GM19463 (cell line): ENCODE data around the gene MDP1.
"Not testable (repeated sequence)": the region's sequence is repeated elsewhere in the genome, so short reads cannot be mapped to it uniquely, and the experiment has no call there.

Source experiments
- ATAC-seq: cut with Tn5 transposase; IDR thresholded peaks from one replicate; pipeline ENCODE4 v1.9.1; 2021; ENCODE audit warnings: mild to moderate bottlenecking, moderate library complexity; ENCODE audit not compliant: unreplicated experiment

Gene MDP1

DNA sequence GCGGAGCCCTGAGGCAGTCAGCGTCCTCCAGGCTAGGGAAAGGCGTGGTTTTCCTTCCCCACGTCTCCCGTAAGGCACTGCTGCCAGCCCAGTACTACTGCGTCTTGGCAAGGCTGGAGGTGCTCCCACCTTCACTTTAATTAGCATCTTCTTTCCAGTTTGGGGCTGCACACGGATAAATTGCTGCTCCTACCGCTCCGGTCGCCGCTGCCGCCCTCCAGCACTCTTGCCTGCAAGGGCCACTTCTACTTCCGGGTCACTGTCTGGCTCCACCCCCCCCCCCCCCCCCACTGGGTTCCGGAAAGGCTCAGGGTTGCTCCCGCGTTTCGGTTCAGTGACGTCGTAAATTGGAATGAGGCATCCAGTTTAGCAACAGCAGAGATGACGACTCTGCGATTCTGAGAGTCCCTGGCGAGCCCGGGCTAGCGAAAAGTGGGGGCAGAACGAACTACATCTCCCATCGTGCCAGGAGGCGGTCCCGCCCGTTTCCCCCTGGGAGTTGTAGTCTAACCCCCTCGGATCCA, 16.3 kb upstream of the MDP1 start, which contains the start of gene NEDD8:
Gene NEDD8 (minus strand): TSS at position 247 of the 524 bp plus-strand sequence. CDS start 100 bp downstream, at position 147.
- peak; percentile 82 for ATAC-seq

DNA sequence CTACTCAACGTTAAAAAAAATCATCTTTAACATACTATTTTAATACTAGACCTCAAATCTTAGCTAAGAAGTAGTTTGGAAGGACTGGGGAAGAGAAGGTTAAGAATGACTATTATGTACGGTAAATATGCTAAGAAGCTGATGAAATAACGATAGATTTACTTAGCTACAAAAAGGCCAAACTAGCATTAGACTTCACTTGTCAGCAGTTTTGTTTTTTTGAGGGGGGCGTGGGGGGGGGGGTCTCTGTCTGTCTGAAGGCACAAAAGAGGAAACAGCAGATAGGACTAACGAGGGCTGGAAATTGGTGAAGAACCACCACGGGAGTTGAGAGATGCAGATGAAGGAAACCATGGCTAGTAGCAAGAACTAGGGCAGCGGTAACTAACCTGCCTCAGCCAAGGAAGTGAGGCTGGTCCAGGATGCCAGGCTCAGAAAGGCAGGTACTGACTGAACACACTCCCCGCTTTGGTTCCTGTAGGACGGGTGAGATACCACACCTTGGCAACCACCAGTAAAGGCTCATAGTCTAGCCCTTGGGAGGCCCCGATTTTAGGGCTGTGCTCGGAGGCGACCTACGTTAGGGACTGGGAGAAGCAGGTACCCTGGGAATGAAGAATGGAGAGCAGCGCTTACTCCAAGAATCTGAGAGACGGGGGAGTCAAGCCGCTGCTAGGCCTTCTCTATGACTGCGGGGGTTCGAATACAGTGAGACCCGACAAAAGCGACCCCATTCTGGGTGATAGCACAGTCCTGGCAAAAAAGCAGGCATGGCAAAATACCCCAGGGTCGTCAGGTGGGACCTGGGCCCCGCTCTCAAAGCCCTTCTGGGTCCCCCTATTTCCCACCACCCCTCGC, 15.6 kb upstream of the MDP1 start:
- ATAC-seq: no peak

DNA sequence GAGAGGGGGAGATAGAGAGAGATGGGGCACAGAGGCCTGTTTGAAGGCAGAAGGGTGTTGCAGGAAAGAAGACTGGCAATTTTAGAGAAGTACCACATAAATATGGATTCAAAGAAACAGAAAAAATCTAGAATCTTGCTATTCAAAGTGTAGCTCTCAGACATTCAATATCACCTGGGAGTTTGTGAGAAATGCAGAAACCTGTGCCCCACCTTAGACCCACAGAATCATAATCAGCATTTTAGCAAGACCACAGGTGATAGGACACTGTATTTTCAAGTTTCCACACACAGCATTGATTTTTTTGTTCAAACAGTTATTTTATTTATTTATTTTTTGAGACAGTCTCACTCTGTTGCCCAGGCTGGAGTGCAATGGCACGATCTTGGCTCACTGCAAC, 13.0 kb upstream of the MDP1 start:
- ATAC-seq: no peak

DNA sequence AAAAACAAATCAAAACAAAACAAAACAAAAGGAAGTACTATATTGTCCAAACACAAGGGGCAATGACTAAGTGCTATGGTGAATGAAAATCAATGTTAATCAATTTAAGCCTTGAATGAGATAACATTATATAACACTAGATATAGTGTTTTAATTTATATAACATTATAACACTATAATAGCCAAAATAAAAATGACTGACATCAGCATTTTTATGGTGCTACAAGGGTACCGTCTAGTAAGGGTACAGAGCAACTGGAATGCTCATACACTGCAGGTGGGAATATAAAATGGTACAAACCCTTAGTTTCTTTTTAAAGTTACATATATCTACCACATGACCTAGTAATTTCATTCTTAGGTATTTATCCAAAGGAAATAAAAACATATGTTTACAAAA, 10.6 kb upstream of the MDP1 start:
- ATAC-seq: no peak

DNA sequence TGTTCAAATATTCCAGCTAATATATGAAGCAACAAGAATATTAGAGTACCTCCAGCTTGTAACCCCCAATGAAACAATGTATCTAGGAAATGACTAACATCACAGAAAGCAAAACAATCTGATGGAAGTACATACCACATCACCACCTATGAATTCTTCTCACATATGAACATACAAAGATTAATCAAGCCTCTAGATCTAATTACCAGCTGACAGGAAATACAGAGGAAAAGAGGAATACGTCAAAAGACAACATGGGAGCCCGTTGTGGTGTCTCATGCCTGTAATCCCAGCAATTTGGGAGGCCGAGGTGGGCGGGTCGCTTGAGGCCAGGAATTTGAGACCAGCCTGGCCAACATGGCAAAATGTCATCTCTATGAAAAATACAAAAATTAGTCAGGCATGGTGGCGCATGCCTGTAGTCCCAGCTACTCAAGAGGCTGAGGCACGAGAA, 8.8 kb upstream of the MDP1 start:
- no peak for ATAC-seq

DNA sequence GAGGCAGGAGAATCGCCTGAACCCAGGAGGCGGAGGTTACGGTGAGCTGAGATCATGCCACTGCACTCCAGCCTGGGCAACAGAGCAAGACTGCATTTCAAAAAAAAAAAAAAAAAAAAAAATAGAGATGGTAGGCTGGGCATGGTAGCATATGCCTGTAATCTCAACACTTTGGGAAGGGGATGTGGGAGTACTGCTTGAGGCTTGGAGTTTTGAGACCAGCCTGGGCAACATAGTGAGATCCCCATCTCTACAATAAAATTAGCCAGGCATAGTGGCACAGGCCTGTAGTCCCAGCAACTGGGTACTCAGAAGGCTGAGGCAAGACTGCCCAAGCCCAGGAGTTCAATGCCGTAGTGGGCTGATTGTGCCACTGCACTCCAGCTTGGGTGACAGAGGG, 7.1 kb upstream of the MDP1 start:
- not testable (repeated sequence) for ATAC-seq

DNA sequence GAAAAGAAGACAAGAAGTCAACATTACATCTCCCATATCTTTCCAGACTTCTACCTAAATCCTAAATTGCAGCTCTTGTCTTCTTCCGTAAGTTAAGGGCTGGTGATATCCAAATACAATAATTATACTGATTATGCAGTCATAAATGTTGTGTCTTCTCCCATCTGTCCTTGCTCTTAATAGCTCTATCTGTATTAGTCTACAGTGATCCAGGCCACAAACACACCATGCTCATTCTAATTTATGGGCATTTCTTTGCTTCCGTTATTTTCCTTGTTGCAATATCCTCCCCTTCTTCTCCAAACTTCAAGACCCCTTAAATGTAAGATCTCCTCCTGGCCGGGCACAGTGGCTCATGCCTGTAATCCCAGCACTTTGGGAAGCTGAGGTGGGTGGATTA, 3.7 kb upstream of the MDP1 start:
- no peak for ATAC-seq

DNA sequence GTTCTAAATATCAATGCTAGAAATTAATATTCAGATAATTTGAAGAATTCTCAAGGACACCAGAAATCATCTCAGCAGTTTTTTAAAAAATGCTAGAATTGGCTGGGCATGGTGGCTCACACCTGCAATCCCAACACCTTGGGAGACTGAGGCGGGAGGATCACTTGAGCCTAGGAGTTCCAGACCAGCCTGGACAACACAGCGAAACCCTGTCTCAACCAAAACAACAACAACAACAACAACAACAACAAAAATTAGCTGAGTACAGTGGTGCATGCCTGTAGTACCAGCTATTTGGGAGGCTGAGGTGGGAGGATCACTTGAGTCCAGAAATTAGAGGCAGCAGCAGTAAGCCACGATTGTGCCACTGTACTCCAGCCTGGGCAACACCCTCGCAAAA, 3.2 kb upstream of the MDP1 start:
- ATAC-seq: no peak

DNA sequence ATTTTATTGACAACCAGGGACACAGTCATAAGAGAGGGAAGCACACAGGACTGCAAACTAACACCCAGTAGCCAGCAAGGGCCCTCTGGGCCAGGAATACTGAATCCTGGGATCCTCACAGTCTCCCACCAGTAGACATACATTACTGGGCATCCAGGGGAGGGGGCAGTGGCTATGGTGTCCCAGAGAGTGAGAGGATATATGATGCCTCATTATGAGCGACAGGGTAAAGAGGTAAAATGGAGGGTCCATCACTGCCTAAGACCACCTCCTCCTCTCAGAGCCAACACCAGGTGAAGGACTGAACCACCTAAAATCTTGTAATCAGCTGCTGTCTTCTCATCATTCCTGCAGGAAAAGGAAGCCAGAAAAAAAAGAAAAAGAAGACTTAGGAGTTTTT, 1.0 kb upstream of the MDP1 start:
- ATAC-seq: not testable (repeated sequence)

DNA sequence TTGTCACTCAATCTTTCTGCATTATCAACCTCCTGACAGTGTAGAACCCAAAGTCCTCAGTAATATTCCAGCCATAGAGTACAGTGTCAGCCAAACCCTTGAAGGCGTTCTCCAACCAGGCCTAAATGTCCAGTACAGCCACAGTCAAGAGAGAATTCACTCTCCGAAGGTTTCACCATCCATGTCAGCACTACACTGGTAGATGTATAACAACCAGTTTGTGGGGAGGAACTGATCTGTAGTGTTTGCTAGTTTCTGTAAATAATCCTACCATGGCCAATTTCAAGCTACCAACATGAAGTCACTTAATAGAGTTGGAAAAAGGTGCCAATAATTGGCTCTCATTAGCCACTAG, 456 bp upstream of the MDP1 start:
- no peak for ATAC-seq

DNA sequence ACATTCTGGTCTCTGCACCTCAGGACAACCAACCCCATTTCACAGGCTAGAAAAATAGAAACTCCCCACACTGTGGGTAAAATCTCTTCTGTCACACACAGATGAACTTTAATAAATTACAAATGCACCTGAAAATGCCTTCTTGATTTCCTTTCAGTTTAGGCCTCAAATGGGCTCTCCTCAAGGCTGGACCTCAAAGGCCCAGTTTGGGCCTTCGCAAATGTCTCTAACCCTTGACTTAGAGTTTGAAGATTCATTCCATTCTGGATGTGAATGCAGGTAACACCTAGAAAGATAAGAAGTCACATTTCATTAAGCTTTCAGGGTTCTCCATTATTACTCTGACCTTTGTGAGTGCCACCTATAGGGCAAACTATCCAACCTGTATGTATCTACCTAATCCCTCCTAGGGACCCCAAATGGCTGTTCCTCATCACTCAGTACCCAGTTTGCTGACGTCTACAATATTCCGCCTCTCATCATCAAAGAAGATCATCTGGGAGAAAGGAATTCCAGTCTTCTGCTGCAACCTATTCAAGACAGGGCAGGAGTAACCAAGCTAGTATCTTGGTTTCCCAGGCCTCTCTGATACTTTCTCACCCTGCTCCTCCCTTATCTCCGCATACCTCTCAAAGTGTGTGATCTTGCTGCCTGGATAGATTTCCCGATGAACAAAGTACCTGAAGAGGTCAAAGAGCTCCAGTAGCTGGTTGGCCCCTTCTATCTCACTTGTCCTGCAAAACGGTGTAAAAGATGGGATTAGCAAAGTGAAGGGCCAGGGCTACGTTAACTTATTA, 1.8 kb downstream of the MDP1 start:
- no peak for ATAC-seq

DNA sequence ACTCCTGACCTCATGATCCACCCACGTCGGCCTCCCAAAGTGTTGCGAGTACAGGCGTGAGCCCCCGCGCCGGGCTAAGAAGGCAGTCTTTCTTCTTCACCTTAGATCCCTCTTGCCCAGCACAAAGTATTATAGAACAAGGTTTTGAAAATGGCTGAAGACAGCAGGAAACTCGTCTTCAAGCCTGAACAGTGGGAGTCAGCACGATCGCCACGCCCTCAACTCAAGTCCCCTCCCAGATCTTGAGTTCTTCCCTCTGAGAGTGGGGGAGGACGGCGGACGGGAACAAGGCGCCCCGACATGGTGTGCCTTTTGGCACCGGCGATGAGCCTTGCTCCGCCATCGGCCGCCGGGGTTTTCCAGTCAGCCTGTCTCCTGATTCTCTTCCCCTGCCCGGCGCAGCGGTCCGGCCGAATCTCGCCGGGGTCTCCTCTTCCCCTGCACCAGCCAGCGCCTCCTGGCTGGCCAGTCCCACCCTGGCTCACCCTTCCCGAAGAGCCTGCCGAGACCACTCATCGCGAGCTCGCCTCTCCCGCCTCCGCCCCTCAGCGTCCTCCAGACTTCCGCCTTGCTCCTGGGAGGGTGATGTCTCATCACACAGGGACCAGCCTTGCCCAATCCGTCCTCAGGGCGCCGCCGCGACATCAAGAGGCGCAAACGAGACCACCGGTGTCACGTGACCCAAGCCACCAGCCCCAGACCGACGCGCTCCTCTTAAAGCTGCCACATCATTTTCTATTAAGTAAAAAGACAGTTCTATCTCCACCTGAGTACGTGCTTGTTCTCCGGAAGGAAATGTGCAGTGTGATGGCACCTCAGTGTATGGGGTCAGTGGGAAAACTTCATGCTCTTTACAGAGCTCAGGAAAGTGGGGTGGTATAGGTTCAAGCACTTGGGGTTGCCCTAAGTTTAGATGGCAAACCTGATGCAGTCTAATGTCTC, 2.7 kb downstream of the MDP1 start, which contains the start of gene CHMP4A:
Gene CHMP4A (minus strand): TSS at position 565 of the 942 bp plus-strand sequence. CDS start 49 bp downstream, at position 516.
- peak; percentile 72 for ATAC-seq

DNA sequence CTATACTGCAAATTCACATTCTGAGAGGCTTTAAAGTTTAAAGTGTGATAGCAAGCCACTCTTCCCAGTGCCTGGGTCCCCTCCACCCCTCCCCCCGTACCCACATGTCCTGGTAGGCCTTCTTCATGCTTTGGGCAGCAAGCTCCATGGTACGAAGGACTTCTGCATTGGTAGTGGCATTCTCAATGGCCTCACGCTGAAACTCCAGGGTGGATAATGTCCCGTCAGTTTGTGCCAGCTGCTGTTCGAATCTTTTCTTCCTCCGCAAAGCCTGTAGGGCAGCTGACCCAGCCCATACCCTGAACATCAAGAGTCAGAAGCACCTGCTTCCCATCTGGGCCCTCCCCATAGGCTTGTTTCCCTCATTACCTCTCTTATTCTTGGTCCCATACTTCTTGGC, 4.6 kb downstream of the MDP1 start:
- ATAC-seq: no peak

DNA sequence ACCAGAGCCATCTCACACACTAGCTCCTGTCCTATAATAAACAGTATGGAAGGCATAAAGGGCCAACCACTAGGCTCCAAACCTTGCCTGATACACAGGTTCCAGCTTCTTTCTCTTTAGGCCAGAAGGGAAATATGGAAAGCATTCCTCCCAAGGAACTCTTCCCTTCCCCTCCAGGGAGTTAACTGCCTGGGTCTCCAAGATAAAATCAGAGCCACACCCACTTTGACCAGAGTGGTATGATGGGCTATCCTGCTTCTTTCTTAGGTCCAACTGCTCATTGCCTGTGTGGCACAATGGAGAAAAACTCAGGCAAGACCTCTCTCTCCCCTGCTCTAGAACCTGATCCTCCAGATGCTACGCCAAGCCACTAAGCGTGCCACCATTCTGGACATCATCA, 8.2 kb downstream of the MDP1 start:
- ATAC-seq: no peak

DNA sequence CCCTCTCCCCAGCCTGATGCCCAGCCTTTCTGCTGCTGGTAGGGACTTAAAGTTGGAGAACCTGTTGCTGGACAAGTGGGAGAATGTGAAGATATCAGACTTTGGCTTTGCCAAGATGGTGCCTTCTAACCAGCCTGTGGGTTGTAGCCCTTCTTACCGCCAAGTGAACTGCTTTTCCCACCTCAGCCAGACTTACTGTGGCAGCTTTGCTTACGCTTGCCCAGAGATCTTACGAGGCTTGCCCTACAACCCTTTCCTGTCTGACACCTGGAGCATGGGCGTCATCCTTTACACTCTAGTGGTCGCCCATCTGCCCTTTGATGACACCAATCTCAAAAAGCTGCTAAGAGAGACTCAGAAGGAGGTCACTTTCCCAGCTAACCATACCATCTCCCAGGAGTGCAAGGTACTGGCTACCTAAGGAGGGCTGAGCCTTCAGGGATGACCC, 8.7 kb downstream of the MDP1 start:
- ATAC-seq: no peak

DNA sequence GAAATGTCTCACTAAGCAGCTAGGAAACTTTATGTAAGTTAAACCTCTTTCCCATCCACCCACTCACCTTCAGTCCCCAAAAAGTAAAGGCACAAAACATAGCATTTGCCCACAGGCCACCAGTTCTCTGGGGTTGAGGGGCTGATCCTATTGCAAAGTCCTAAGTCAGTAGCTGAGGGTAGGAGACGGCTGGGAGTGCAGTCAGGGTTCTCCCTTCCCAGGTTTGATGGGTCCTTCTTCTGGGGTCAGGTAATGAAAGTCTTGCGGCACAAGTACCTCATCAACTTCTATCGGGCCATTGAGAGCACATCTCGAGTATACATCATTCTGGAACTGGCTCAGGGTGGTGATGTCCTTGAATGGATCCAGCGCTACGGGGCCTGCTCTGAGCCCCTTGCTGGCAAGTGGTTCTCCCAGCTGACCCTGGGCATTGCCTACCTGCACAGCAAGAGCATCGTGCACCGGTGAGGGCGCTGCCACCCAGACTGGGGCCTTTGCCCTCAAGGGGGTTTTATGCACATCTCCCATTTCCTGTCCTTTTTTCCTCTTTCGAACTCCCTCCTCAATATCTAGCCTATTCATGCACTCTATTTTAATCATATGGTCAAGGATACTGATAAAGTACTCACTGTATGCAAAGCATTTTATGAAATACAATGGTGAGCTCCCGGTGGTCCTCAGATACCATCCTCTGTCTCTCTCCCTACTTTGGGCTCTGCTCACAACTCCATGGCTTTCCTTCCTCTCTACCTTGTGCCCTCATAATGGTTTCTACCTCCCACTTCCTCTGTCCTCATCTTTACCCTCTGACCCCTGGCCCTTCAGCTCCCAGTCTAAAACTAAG, 9.4 kb downstream of the MDP1 start:
- no peak for ATAC-seq

DNA sequence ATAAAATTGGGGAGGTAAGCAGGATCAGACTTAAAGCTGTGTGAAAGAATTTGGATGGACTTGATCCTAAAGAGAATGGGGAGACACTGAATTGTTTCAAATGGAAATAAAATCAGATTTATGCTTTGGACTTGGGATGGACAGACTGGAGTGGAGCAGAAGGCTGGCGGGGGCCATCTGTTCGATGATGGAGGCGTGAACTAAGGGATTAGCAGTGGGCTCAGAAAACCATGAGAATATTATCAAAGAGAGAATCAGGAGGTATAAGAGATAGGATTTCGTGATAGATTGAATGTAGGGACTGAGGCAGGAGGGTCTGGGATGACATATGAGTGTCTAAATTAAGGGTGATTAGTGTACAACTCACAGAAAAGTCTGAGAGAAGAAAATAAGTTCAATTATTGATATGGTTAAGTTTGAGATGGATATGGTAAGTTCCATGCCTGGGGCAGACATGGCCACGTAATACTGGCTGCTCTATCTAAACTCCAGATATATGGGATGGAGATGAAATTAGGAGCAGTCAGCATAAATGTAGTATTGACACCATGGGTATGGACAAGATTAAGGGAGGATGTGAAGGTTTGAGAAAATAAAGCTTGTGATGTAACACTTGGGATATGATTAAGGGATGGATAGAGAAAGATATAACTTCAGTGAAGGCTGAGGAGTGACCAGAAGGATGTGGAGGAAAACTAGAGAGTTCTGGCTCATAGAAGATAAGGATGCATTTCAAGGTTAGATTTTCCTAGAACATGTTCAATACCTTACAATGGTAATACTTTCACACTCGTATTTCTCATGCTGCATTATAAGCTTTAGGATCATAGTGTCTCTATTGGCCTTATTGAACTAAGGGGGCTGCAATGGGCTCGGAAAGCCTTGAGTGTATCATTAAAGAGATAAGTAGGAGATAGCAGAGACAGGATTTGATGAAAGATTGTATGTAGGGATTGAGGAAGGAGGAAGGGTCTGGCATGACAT, 11.4 kb downstream of the MDP1 start:
- ATAC-seq: no peak

DNA sequence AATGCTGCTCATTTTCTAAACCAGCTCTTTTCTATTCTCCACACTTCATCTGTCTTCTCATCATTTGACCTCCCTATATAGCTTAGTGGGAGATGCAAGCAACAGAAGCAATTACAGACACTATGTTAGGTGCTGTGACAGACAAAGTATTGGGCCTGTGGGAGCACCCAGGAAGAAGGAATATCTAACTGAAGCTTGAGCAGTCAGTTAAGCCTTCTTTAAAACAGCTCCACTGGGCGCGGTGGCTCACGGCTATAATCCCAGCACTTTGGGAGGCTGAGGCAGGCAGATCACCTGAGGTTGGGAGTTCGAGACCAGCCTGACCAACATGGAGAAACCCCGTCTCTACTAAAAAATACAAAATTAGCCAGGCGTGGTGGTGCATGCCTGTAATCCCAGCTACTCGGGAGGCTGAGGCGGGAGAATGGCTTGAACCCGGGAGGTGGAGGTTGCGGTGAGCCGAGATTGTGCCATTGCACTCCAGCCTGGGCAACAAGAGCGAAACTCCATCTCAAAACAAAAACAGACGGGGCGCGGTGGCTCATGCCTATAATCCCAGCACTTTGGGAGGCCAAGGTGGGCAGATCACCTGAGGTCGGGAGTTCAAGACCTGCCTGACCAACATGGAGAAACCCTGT, 12.5 kb downstream of the MDP1 start:
- ATAC-seq: not testable (repeated sequence)
